ENCODE results near the gene RSPH6A. TPM values are rescaled to one million over a fixed set of nuclear protein-coding genes. Genes with fewer than 3 reads are reported as not detected.

Gene RSPH6A
- total and polyA plus RNA-seq, 2 of the 4 experiments (the other 2 are of a cell fraction) = under 0.01 to 0.09 TPM

DNA sequence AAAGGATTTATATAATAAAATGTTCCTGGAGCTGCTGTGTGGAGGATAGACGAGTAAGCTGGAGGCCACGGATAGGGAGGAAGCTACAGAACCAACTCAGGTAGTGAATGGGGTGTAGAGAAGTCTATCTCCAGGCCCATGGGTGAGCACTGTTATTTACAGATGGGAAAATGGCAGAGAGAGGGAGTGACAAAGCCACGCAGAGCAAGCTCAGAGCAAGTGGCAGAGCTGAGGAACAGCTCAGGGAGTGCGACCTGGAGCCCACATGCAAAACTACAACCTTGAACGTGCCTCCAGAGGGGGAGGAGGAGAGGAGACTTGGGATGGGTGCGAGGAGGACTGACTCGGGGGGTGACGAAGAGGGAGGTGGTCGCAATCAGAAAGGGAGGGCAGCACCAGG, 13.4 kb upstream of the RSPH6A start:
- H3K4me2 ChIP-seq (ENCODE audit: low read depth, low read length) = no peak overlapping the region
- no peak overlapping the region for H2BK20ac ChIP-seq (ENCODE audit: low read depth, low read length)
- DNase-seq (no peak), ATAC-seq (ENCODE audit: low read depth) (no peak)
- H3K18ac ChIP-seq (ENCODE audit: low read depth, low read length) = no peak overlapping the region
- H2BK120ac ChIP-seq (ENCODE audit: low read depth, low read length) = no peak overlapping the region
- no peak overlapping the region for H2AFZ ChIP-seq (replicated peaks; ENCODE audit: low read length, poor library complexity)
- no peak overlapping the region for H3K4me3 ChIP-seq (ENCODE audit: insufficient read depth, low read depth, low read length)
- no peak overlapping the region for H3K9ac ChIP-seq (ENCODE audit: low read depth, low read length)
- no peak overlapping the region for H2BK5ac ChIP-seq (ENCODE audit: low read depth, low read length, poor library complexity, severe bottlenecking)
- in situ Hi-C loops (cut with MboI; ENCODE audit: low sequenced_read_pairs) (no loop called here), intact Hi-C loops (cut with micrococcal nuclease) (no loop called here), dilution Hi-C loops (cut with HindIII; ENCODE audit: low sequenced_read_pairs, unreplicated experiment) (no loop called here)
- H4K91ac ChIP-seq (ENCODE audit: insufficient read depth, low read depth, low read length) = no peak overlapping the region
- H3K36me3 ChIP-seq (ENCODE audit: control insufficient read depth, insufficient read depth, low read length) = peaks cover 82% of the 10 kb centered on the region
- 0 out of 2 replicates have a peak, but pooled peaks cover 7% of the 10 kb centered on the region for H4K20me1 ChIP-seq (ENCODE audit: insufficient read depth, low read length)
- H3K23ac ChIP-seq (ENCODE audit: low read depth, low read length) = no peak overlapping the region
- H3K4ac ChIP-seq (ENCODE audit: low read depth, low read length) = no peak overlapping the region
- H3K14ac ChIP-seq (replicated peaks; ENCODE audit: low read depth, low read length) = no peak overlapping the region
- no peak overlapping the region for H2BK15ac ChIP-seq (ENCODE audit: low read depth, low read length)
- H3K27ac ChIP-seq (ENCODE audit: insufficient read depth, low read length) = no peak overlapping the region
- no peak overlapping the region for H2AK9ac ChIP-seq (replicated peaks; ENCODE audit: low read depth, low read length, poor library complexity)
- peaks cover 0 to 4% of the 10 kb centered on the region in 2 experiments; a peak in 3 of 4 replicates for H3K79me1 ChIP-seq (ENCODE audit: low read depth in 1 of 2, low read length in 2 of 2)
- BruUV-seq (replicated peaks) = no TSS peak
- no peak overlapping the region for H3K56ac ChIP-seq (ENCODE audit: extremely low read depth, insufficient read depth, low read length)
- no peaks in the 10 kb centered on the region for H3K9me3 ChIP-seq (ENCODE audit: control insufficient read depth, insufficient read depth, low read length)
- H3K4me1 ChIP-seq (ENCODE audit: control insufficient read depth, insufficient read depth, low read length) = no peaks in the 10 kb centered on the region
- H3K27me3 ChIP-seq (ENCODE audit: control insufficient read depth, insufficient read depth, low read length) = no peaks in the 10 kb centered on the region
- CTCF ChIA-PET = no interaction called here
- no peak overlapping the region for H4K8ac ChIP-seq (ENCODE audit: low read depth in 2 of 2, low read length in 2 of 2)
- no peaks in the 10 kb centered on the region for H3K9me1 ChIP-seq (ENCODE audit: insufficient read depth, low read length)
- no peak overlapping the region for H2AK5ac ChIP-seq (ENCODE audit: low read depth, low read length)
- TF ChIP-seq RCOR1 (IDR thresholded peaks at IDR 0.05; ENCODE audit: insufficient replicate concordance, low read length) (no peak), ELK1 (IDR thresholded peaks at IDR 0.05; ENCODE audit: borderline replicate concordance, low read depth, low read length) (no peak), MAFK (IDR thresholded peaks at IDR 0.05; ENCODE audit: low read depth, low read length) (no peak), CEBPB (IDR thresholded peaks at IDR 0.05; ENCODE audit: low read depth, low read length) (no peak), NFE2L2 (IDR thresholded peaks at IDR 0.05; ENCODE audit: low read depth, low read length) (no peak), FOS (IDR thresholded peaks at IDR 0.05; ENCODE audit: low read depth, low read length) (no peak), RFX5 (IDR thresholded peaks at IDR 0.05; ENCODE audit: low read depth, low read length) (no peak)
- WGBS, 2 experiments (ENCODE audit: extremely low coverage in 2 of 2, insufficient read length in 1 of 2) = 92% methylated on average over 2 of the region's 9 CpGs; no CpG with 5 or more reads in 1 of the 2 experiments
- no peak overlapping the region for H4K5ac ChIP-seq (ENCODE audit: low read depth, low read length)
- POLR2A ChIA-PET (ENCODE audit: unreplicated experiment) = no interaction called here

Measured in IMR-90 (cell line).